ENCODE measurements around the gene KCNG2. TPM values are rescaled to one million over a fixed set of nuclear protein-coding genes. Genes with fewer than 3 reads are reported as not detected.

Gene KCNG2
- total and polyA plus RNA-seq, 9 of the 15 experiments (the other 6 are each of a cell fraction or from before 2014, with no cell fraction given), result not detected

GRCh38 chr18:79905389-79905911, 107.7 kb downstream of the KCNG2 start:
- no peak for FAIRE-seq
- WGBS (ENCODE audit: insufficient coverage, low coverage, missing lambda C conversion rate), result 65% methylated on average over 5 of the region's 21 CpGs
- ChIA-PET POLR2A (interaction anchor here (0.7 kb wide), 1 partner anchor 493 kb away, joined by 3 read pairs; no protein-coding TSS in a partner anchor), CTCF (ENCODE audit: low intra/inter-chr PET ratio) (no interaction called here)
- H3K9ac ChIP-seq (ENCODE audit: insufficient read depth in 1 of 2, low read depth in 2 of 2, low read length in 2 of 2), result no peak overlapping the region
- no peak for ATAC-seq
- no peaks in the 10 kb centered on the region for H3K9me3 ChIP-seq (replicated peaks; ENCODE audit: control insufficient read depth, insufficient read depth, low read depth, low read length)
- no TSS peak for BruUV-seq (replicated peaks)
- H3K4me2 ChIP-seq (ENCODE audit: insufficient read depth, low read length), result no peak overlapping the region
- no peaks in the 10 kb centered on the region for H3K27me3 ChIP-seq (ENCODE audit: control insufficient read depth in 2 of 2, insufficient read depth in 2 of 2, low read length in 2 of 2)
- no peak overlapping the region for H3K4me3 ChIP-seq
- H4K20me1 ChIP-seq (replicated peaks; ENCODE audit: control insufficient read depth, insufficient read depth, low read length), result no peaks in the 10 kb centered on the region
- no peak overlapping the region for H2AFZ ChIP-seq (ENCODE audit: low read depth, low read length)
- no peaks in the 10 kb centered on the region for H3K79me2 ChIP-seq (ENCODE audit: control insufficient read depth, insufficient read depth, low read length)
- in situ Hi-C loops (cut with MboI), result no loop called here
- no peak overlapping the region for H3K27ac ChIP-seq (ENCODE audit: extremely low read depth, low read depth, low read length)
- intact Hi-C loops (cut with micrococcal nuclease), result no loop called here
- DNase-seq (ENCODE audit: extremely low read depth in 1 of 4, low spot score in 3 of 4), result no peak
- no peak for TF ChIP-seq NFXL1 (CRISPR knock-in tag; IDR thresholded peaks at IDR 0.05)
- no peak for TF ChIP-seq ZNF507 (tag; conservative IDR thresholded peaks at IDR 0.05)
- TF ChIP-seq TCFL5 (CRISPR knock-in tag; conservative IDR thresholded peaks at IDR 0.05), result no peak
- no peak for TF ChIP-seq CAMTA2 (CRISPR knock-in tag; conservative IDR thresholded peaks at IDR 0.05)
- TF ChIP-seq ZNF655 (CRISPR knock-in tag; IDR thresholded peaks at IDR 0.05), result no peak
- no peak for TF ChIP-seq ZNF398 (CRISPR knock-in tag; IDR thresholded peaks at IDR 0.05)
- no peak for TF ChIP-seq RREB1 (CRISPR knock-in tag; IDR thresholded peaks at IDR 0.05)
- no peak for TF ChIP-seq HMG20B (CRISPR knock-in tag; IDR thresholded peaks at IDR 0.05)
- no peak for TF ChIP-seq CCAR2 (IDR thresholded peaks at IDR 0.05; ENCODE audit: low read depth, low read length)
- peaks cover 0 to 4% of the 10 kb centered on the region in 2 experiments; a peak in 1 of 5 replicates for H3K4me1 ChIP-seq (replicated peaks in 1 of 2; ENCODE audit: control insufficient read depth in 2 of 2, insufficient read depth in 2 of 2, low read length in 2 of 2)
- H3K36me3 ChIP-seq (ENCODE audit: control insufficient read depth, insufficient read depth, low read length), result no peaks in the 10 kb centered on the region
- H3K9me1 ChIP-seq (ENCODE audit: control insufficient read depth, insufficient read depth, low read length), result no peaks in the 10 kb centered on the region

Data from K562 (cell line).